B cell (primary cell): ENCODE data around the gene RINT1. TPM values are rescaled to one million over a fixed set of nuclear protein-coding genes. Genes with fewer than 3 reads are reported as not detected.

ENCODE experiments used
- ATAC-seq: fragments of 200-7000 bp; cut with Tn5 transposase; one replicate; pipeline ENCODE4 v1.10.0; 2021; ENCODE audit warnings: low read depth, mild to moderate bottlenecking, moderate number of reproducible peaks, moderate library complexity
- CTCF ChIA-PET: fragments of 350-600 bp; sonication (Branson Sonifier 250); formaldehyde crosslinking; loops from one replicate; lab custom pipeline; 2021; ENCODE audit warnings: antibody characterized with exemption, inconsistent platforms; lab: Charles Lee
- POLR2A ChIA-PET: fragments of 350-600 bp; sonication (Branson Sonifier 250); formaldehyde crosslinking; loops from one replicate; lab custom pipeline; 2021; ENCODE audit warnings: antibody characterized with exemption; lab: Charles Lee
- DNase-seq: peaks from one replicate; pipeline ENCODE4 v3.0.0; 2013
- H2AFZ ChIP-seq: 2 replicates; pipeline ENCODE4 v1.6.1; 2012; ENCODE audit warnings: mild to moderate bottlenecking, low read depth, low read length; ENCODE audit not compliant: insufficient read depth, poor library complexity, severe bottlenecking
- H3K27ac ChIP-seq, 2 donors: 1 replicate in 1 of 2; 2 replicates in 1 of 2; pipeline ENCODE4 v1.5.1; 2012 to 2013; ENCODE audit warnings: low read length in 2 of 2, mild to moderate bottlenecking in 2 of 2, moderate library complexity in 1 of 2
- H3K27me3 ChIP-seq, 4 experiments: fragments of 200-600 bp in 1 of 4; sonication (generic) in 1 of 4; replicated peaks in 1 of 4; 1 replicate in 2 of 4; 2 replicates in 2 of 4; pipeline versions ENCODE4 v1.6.1 to v1.7.0; 2013 to 2016; ENCODE audit warnings: low read length in 3 of 4, mild to moderate bottlenecking in 2 of 4, mixed read lengths in 1 of 4, moderate library complexity in 1 of 4; ENCODE audit not compliant: insufficient read depth in 4 of 4, control insufficient read depth in 3 of 4; ENCODE audit errors: control extremely low read depth in 1 of 4
- H3K36me3 ChIP-seq, 2 experiments: replicated peaks in 1 of 2; 1 replicate in 1 of 2; 2 replicates in 1 of 2; pipeline versions ENCODE4 v1.6.1 to v1.7.1; 2013; ENCODE audit warnings: low read length in 1 of 2; ENCODE audit not compliant: insufficient read depth in 2 of 2, control insufficient read depth in 1 of 2; ENCODE audit errors: control extremely low read depth in 1 of 2, extremely low read depth in 1 of 2
- H3K4me1 ChIP-seq, 2 donors: fragments of 200-600 bp in 1 of 2; sonication (generic) in 1 of 2; 1 replicate in 1 of 2; 2 replicates in 1 of 2; pipeline versions ENCODE4 v1.5.1 to v1.6.1; 2013 to 2017; ENCODE audit warnings: low read length in 2 of 2; ENCODE audit not compliant: control insufficient read depth in 2 of 2, insufficient read depth in 2 of 2
- H3K4me2 ChIP-seq: replicated peaks from 2 replicates; pipeline ENCODE3; 2012; ENCODE audit warnings: mild to moderate bottlenecking, low read depth, low read length; ENCODE audit not compliant: poor library complexity, severe bottlenecking
- H3K4me3 ChIP-seq, 5 experiments: fragments of 200-600 bp in 1 of 5; sonication (generic) in 1 of 5; 1 replicate in 3 of 5; 2 replicates in 2 of 5; pipeline versions ENCODE4 v1.5.1 to v1.7.0; 2011 to 2016; ENCODE audit warnings: low read length in 4 of 5, mild to moderate bottlenecking in 4 of 5, low read depth in 2 of 5, control low read depth in 1 of 5, moderate library complexity in 1 of 5; ENCODE audit not compliant: insufficient read depth in 1 of 5; ENCODE audit errors: control extremely low read depth in 1 of 5, extremely low read depth in 1 of 5
- H3K79me2 ChIP-seq: fragments of 200-600 bp; sonication (generic); one replicate; pipeline ENCODE4 v1.6.0; 2016; ENCODE audit warnings: low read length; ENCODE audit not compliant: control insufficient read depth, insufficient read depth
- H3K9ac ChIP-seq: fragments of 200-600 bp; sonication (generic); 2 replicates; pipeline ENCODE4 v1.6.1; 2017; ENCODE audit warnings: mild to moderate bottlenecking, low read length, moderate library complexity
- H3K9me3 ChIP-seq, 3 donors: one replicate each; pipeline versions ENCODE4 v1.6.1 to v1.7.1; 2013; ENCODE audit warnings: low read length in 2 of 3; ENCODE audit not compliant: control insufficient read depth in 2 of 3, insufficient read depth in 1 of 3; ENCODE audit errors: control extremely low read depth in 1 of 3
- H4K20me1 ChIP-seq: 2 replicates; pipeline ENCODE4 v1.6.0; 2012; ENCODE audit warnings: mild to moderate bottlenecking, low read length; ENCODE audit not compliant: insufficient read depth, control insufficient read depth, poor library complexity, severe bottlenecking
- H3K27ac Mint-ChIP-seq: one replicate; pipeline ENCODE4 v1.8.0; 2021; ENCODE audit warnings: mixed read lengths
- H3K27me3 Mint-ChIP-seq: one replicate; pipeline ENCODE4 v1.8.0; 2021; ENCODE audit warnings: mixed read lengths
- H3K4me1 Mint-ChIP-seq: one replicate; pipeline ENCODE4 v1.8.0; 2021; ENCODE audit warnings: mixed read lengths
- H3K4me3 Mint-ChIP-seq: one replicate; pipeline ENCODE4 v1.8.0; 2021; ENCODE audit warnings: mixed read lengths
- H3K9me3 Mint-ChIP-seq: one replicate; pipeline ENCODE4 v1.8.0; 2022; ENCODE audit warnings: mixed read lengths; ENCODE audit not compliant: insufficient read depth
- EZH2 ChIP-seq: IDR thresholded peaks from 2 replicates; pipeline ENCODE4 v1.6.1; 2012; ENCODE audit warnings: borderline replicate concordance, low read depth, mild to moderate bottlenecking, moderate library complexity, low read length; ENCODE audit not compliant: insufficient read depth, poor library complexity, severe bottlenecking
- WGBS: methylation state at CpG from one replicate; pipeline ENCODE4 v1.1.5; 2013; ENCODE audit warnings: missing lambda C conversion rate; ENCODE audit not compliant: insufficient coverage; 5-methylcytosine and 5-hydroxymethylcytosine counted together
- intact Hi-C: fragments of 100-400 bp; cut with micrococcal nuclease; formaldehyde crosslinking; loops from one replicate; pipeline ENCODE4 v1.10.0; 2022
- polyA plus RNA-seq: library from polyadenylated mRNA; depleted of rRNA; stranded (reverse); fragments of >200 nt; gene quantifications from 2 replicates; pipeline ENCODE4 v1.2.3, GENCODE V29; 2012
- total RNA-seq, 2 donors: library from RNA; stranded (reverse); fragments of 120-200 nt in 1 of 2; gene quantifications; 1 replicate in 1 of 2; 2 replicates in 1 of 2; pipeline versions ENCODE4 v1.2.3 to v1.2.4, GENCODE V29; 2013 to 2022
- TF ChIP-seq, protein P1 (sequence below): fragments of 200-600 bp; IDR thresholded peaks from one replicate; pipeline ENCODE4 v1.8.0; 2022; ENCODE audit warnings: antibody characterized with exemption, mild to moderate bottlenecking

RINT1 gene
- total and polyA plus RNA-seq, 2 donors (not counting 1 experiment from before 2014, with no cell fraction given) = 12.4 to 27.2 TPM

DNA sequence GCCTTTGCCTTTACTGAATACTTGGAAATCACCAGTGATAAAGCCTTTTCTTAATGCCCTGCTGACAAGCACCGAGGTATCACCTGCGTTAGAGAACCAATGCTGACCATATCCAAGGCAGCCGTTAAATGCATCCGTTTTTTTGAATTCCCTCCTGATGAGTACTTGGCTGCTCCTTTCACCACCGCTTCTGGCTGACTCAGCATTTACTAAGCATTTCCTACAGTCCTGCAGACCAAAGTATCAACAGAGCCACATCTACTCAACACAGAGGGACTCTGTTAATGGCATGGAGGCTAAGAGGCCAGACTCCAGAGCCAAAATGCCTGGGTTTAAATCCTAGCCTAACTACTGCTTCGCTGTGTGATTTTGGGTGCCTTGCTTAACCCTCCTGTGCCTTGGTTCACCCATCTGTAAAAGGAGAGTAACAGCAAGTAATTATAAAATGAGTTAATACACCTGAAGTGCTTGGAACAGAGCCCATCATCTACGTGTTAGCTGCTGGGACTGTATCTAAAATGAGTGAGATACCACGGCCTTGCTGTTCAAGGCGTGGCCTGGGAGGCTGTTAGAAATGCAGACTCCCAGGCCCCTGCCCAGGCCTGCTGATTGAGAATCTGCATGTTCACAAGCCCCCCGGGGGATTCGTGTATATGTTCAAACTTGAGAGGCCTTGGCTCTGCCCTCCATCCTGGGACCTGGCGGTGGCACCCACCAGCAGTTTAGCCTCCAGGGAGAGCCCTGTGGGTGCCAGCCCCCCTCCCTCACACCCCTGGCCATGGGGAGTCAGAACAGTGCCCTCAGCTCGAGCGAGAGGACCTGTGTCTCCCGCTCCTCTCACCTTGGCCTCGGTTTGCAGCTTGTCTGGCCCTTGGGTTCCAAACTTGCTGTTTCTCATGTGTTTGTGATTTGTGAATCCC is 80.1 kb downstream of the RINT1 start:
- Histone ChIP-seq H4K20me1 (no peaks in the 10 kb centered on the region), H3K27me3 (no peaks in the 10 kb centered on the region), H2AFZ (no peak overlapping the region), H3K36me3 (peaks cover 0 to 41% of the 10 kb centered on the region in 2 experiments), H3K4me2 (no peak overlapping the region), H3K9me3 (no peaks in the 10 kb centered on the region), H3K27ac (no peak overlapping the region), H3K79me2 (no peaks in the 10 kb centered on the region), H3K4me3 (no peak overlapping the region), H3K9ac (no peak overlapping the region), H3K4me1 (no peaks in the 10 kb centered on the region)
- intact Hi-C loops = no loop called here
- ATAC-seq = no peak
- H3K4me1 Mint-ChIP-seq = no peaks in the 10 kb centered on the region
- H3K4me3 Mint-ChIP-seq = no peak overlapping the region
- no peaks in the 10 kb centered on the region for H3K9me3 Mint-ChIP-seq
- TF ChIP-seq EZH2 = no peak
- TF ChIP-seq, protein P1, sequence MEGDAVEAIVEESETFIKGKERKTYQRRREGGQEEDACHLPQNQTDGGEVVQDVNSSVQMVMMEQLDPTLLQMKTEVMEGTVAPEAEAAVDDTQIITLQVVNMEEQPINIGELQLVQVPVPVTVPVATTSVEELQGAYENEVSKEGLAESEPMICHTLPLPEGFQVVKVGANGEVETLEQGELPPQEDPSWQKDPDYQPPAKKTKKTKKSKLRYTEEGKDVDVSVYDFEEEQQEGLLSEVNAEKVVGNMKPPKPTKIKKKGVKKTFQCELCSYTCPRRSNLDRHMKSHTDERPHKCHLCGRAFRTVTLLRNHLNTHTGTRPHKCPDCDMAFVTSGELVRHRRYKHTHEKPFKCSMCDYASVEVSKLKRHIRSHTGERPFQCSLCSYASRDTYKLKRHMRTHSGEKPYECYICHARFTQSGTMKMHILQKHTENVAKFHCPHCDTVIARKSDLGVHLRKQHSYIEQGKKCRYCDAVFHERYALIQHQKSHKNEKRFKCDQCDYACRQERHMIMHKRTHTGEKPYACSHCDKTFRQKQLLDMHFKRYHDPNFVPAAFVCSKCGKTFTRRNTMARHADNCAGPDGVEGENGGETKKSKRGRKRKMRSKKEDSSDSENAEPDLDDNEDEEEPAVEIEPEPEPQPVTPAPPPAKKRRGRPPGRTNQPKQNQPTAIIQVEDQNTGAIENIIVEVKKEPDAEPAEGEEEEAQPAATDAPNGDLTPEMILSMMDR = no peak
- H3K27ac Mint-ChIP-seq = no peak overlapping the region
- POLR2A ChIA-PET = no interaction called here
- DNase-seq = no peak
- CTCF ChIA-PET = no interaction called here
- H3K27me3 Mint-ChIP-seq = no peaks in the 10 kb centered on the region
- WGBS = 96% methylated on average over 12 of the region's 16 CpGs

DNA sequence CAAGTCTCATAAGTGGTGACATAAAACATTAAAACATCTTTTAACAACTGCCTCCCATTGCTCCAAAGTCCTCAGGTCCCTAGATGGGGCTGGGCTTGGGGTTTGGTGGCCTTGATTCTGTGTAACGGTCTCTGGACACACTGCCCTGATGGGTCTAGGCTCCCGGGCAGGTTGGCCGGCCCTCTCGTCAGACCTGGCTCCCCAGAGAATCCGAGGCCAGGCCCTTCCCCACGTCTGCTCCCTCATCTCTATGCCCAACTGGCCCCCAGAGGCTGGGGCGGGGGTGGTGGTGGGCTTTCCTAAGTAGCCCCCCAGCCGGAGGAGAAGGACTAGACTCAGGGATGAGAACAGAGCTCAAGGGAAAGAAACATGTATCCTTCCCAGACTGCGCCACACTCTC is 80.8 kb downstream of the RINT1 start:
- Histone ChIP-seq H4K20me1 (no peaks in the 10 kb centered on the region), H3K4me3 (no peak overlapping the region), H3K4me2 (no peak overlapping the region), H3K79me2 (no peaks in the 10 kb centered on the region), H2AFZ (no peak overlapping the region), H3K36me3 (peaks cover 0 to 44% of the 10 kb centered on the region in 2 experiments), H3K27ac (no peak overlapping the region), H3K9ac (no peak overlapping the region), H3K27me3 (no peaks in the 10 kb centered on the region), H3K9me3 (no peaks in the 10 kb centered on the region), H3K4me1 (no peaks in the 10 kb centered on the region)
- ChIA-PET CTCF (no interaction called here), POLR2A (no interaction called here)
- TF ChIP-seq EZH2 = no peak
- TF ChIP-seq, protein P1 = no peak
- Mint-ChIP-seq H3K9me3 (no peaks in the 10 kb centered on the region), H3K27ac (no peak overlapping the region), H3K27me3 (no peaks in the 10 kb centered on the region), H3K4me1 (no peaks in the 10 kb centered on the region), H3K4me3 (no peak overlapping the region)
- DNase-seq (no peak), ATAC-seq (no peak)
- intact Hi-C loops = no loop called here
- WGBS = 98% methylated on average over 7 of the region's 9 CpGs
